HTERT RPE-1 (cell line): ENCODE data around the gene PGP.

Source experiments
- in situ Hi-C: fragments of 300-500 bp; cut with MboI; formaldehyde crosslinking; loops from 4 replicates; pipeline ENCODE4 v1.14.3; 2020; ENCODE audit warnings: low sequenced_read_pairs

The PGP gene

GRCh38 chr16:2167068-2167638, 47.5 kb downstream of the PGP start:
- in situ Hi-C loops, result no loop called here

- in situ Hi-C loops, result no loop called here
These were observed 48.2 kb downstream of the PGP start for GRCh38 chr16:2166263-2167067.

GRCh38 chr16:2165861-2166260, 48.8 kb downstream of the PGP start:
- in situ Hi-C loops, result no loop called here

GRCh38 chr16:2163211-2163881, 51.3 kb downstream of the PGP start:
- in situ Hi-C loops, result no loop called here

- in situ Hi-C loops, result no loop called here
These were observed 51.9 kb downstream of the PGP start for GRCh38 chr16:2162676-2163118.

GRCh38 chr16:2161911-2162310, 52.7 kb downstream of the PGP start:
- in situ Hi-C loops, result no loop called here
